Measurements from ENCODE around the gene CBX7. TPM values are rescaled to one million over a fixed set of nuclear protein-coding genes. Genes with fewer than 3 reads are reported as not detected.

CBX7 gene
- total RNA-seq, 1 experiment from 2014 or later, result 3.7 TPM

DNA sequence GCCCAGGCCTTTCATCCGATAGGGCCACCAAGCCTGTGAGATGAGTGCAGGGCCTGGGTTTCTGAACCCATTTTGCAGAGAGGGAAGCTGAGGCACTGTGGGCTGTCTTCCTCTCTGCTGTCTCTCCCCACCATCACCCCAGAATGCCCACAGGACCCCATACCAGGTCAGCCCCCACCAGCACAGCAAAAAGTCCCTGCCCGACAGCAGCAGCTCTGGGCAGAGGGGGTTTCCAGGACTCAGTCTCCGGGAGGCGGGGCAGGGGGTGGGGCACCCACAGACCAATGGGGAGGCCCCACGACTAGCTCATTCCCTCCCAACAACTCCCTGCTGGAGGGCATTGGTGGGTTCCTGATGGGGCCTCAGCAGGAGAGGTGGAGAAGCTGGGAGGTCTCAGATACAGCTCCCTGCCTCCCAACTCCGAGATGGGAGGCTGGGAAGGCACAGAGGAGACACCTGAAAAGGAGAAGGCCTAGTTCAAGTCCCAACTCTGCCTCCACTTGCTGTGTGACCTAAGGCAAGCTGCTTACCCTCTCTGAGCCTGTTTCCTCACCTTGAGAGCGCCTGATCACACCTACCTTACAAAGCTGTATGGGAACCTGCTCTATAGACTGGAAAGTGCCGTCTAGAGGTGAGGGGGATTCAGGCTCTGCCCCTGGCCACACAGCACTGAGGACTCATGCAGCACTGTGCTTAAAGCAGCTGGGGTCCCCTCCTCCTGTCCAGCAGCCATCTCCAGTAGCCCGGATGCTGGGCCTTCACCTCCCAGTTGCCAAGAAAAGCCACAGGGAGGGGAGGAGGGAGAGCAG is 3.5 kb downstream of the CBX7 start:
- H3K9ac ChIP-seq (ENCODE audit: extremely low read depth, insufficient read length, low read length), result no peak overlapping the region
- TF ChIP-seq, protein P1, sequence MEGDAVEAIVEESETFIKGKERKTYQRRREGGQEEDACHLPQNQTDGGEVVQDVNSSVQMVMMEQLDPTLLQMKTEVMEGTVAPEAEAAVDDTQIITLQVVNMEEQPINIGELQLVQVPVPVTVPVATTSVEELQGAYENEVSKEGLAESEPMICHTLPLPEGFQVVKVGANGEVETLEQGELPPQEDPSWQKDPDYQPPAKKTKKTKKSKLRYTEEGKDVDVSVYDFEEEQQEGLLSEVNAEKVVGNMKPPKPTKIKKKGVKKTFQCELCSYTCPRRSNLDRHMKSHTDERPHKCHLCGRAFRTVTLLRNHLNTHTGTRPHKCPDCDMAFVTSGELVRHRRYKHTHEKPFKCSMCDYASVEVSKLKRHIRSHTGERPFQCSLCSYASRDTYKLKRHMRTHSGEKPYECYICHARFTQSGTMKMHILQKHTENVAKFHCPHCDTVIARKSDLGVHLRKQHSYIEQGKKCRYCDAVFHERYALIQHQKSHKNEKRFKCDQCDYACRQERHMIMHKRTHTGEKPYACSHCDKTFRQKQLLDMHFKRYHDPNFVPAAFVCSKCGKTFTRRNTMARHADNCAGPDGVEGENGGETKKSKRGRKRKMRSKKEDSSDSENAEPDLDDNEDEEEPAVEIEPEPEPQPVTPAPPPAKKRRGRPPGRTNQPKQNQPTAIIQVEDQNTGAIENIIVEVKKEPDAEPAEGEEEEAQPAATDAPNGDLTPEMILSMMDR (conservative IDR thresholded peaks at IDR 0.05), result no peak
- H3K27ac Mint-ChIP-seq, result peak overlapping the region in 1 of 3 experiments; percentile 15; a peak in 2 of 7 replicates

More for the DNA sequence above, 3.5 kb downstream of the CBX7 start:
- peak; percentile 90 for DNase-seq
- Histone ChIP-seq H4K91ac (ENCODE audit: insufficient read length, low read depth, low read length) (no peak overlapping the region), H4K5ac (ENCODE audit: insufficient read length, low read depth, low read length) (no peak overlapping the region), H3K79me2 (ENCODE audit: insufficient read depth, low read length) (no peaks in the 10 kb centered on the region), H2BK5ac (ENCODE audit: insufficient read length, low read length) (no peak overlapping the region), H3K56ac (ENCODE audit: insufficient read length, low read depth, low read length) (no peak overlapping the region), H3K4ac (ENCODE audit: low read depth, low read length) (no peak overlapping the region), H3K4me2 (ENCODE audit: insufficient read depth, insufficient read length, low read length) (no peak overlapping the region), H3T11ph (ENCODE audit: low read length) (no peak overlapping the region), H4K8ac (replicated peaks; ENCODE audit: insufficient read length, low read depth, low read length) (no peak overlapping the region), H3K79me1 (ENCODE audit: insufficient read depth, low read depth, low read length, poor library complexity, severe bottlenecking) (no peaks in the 10 kb centered on the region), H3K4me1 (ENCODE audit: insufficient read depth, low read length) (peaks cover 2% of the 10 kb centered on the region; the same call in 1 of the 2 replicates), H3K23me2 (ENCODE audit: insufficient read length, low read depth, low read length, poor library complexity, severe bottlenecking) (peaks cover 13% of the 10 kb centered on the region), H3K23ac (ENCODE audit: insufficient read length, low read depth, low read length) (no peak overlapping the region), H2BK15ac (ENCODE audit: low read depth, low read length) (no peak overlapping the region), H2BK12ac (ENCODE audit: insufficient read length, low read depth, low read length) (no peak overlapping the region), H2AK5ac (ENCODE audit: insufficient read length, low read length) (no peak overlapping the region), H2BK20ac (ENCODE audit: low read depth, low read length, poor library complexity, severe bottlenecking) (no peak overlapping the region), H3K27ac (ENCODE audit: insufficient read length, low read depth, low read length) (no peak overlapping the region), H3K27me3 (ENCODE audit: insufficient read depth, low read length) (peaks cover 4% of the 10 kb centered on the region; the same call in 1 of the 2 replicates), H3K18ac (ENCODE audit: insufficient read length, low read depth, low read length) (peak overlapping the region; percentile 8), H3K9me3 (ENCODE audit: control insufficient read depth, low read depth, low read length) (no peaks in the 10 kb centered on the region), H2BK120ac (ENCODE audit: low read depth, low read length, poor library complexity, severe bottlenecking) (no peak overlapping the region), H3K14ac (ENCODE audit: insufficient read depth, low read length) (no peak overlapping the region), H4K20me1 (ENCODE audit: control insufficient read depth, insufficient read depth, insufficient read length) (no peaks in the 10 kb centered on the region), H2AFZ (ENCODE audit: low read length) (no peak overlapping the region)
- Mint-ChIP-seq H3K27me3 (ENCODE audit: low read depth) (peaks cover 16% of the 10 kb centered on the region), H3K4me3 (no peak overlapping the region; a peak in 1 of 5 replicates), H3K4me1 (peaks cover 26 to 48% of the 10 kb centered on the region in 2 experiments), H3K9me3 (0 out of 5 replicates have a peak, but pooled peaks cover 0 to 3% of the 10 kb centered on the region in 2 experiments), H3K36me3 (ENCODE audit: insufficient read depth in 1 of 3, low read depth in 3 of 3) (no peaks in the 10 kb centered on the region)
- WGBS (ENCODE audit: extremely low coverage, insufficient read length, low lambda C conversion rate), result no CpG with 5 or more reads among the region's 9 CpGs

Data from H9 (cell line).